IMR-90 (cell line): ENCODE measurements around the gene KDM4B. TPM values are rescaled to one million over a fixed set of nuclear protein-coding genes. Genes with fewer than 3 reads are reported as not detected.

Experiments
- ATAC-seq: fragments of 200-7000 bp; cut with Tn5 transposase; 2 replicates; pipeline ENCODE4 v1.9.1; 2020; ENCODE audit warnings: low read depth, mild to moderate bottlenecking, moderate library complexity
- BruUV-seq: library from RNA; stranded (reverse); fragments of 400-500 nt; replicated peaks from 2 replicates; lab custom pipeline; 2021; lab: Mats Ljungman, UMichigan
- CTCF ChIA-PET: fragments of 300-600 bp; formaldehyde crosslinking; extraction: SDS; loops from one replicate; lab custom pipeline; 2021; ENCODE audit warnings: antibody characterized with exemption; lab: Yijun Ruan, JAX
- POLR2A ChIA-PET: fragments of 300-600 bp; sonication (Branson Sonifier 250); formaldehyde crosslinking; loops from one replicate; lab custom pipeline; 2022; ENCODE audit warnings: antibody characterized with exemption; ENCODE audit not compliant: unreplicated experiment; lab: Charles Lee
- DNase-seq: peaks from one replicate; pipeline ENCODE4 v3.0.0; 2013
- H2AFZ ChIP-seq: replicated peaks from 2 replicates; pipeline ENCODE3; 2013; ENCODE audit warnings: low read length, mild to moderate bottlenecking; ENCODE audit not compliant: poor library complexity
- H2AK5ac ChIP-seq: 2 replicates; pipeline ENCODE4 v1.6.1; 2013; ENCODE audit warnings: low read depth, low read length, inconsistent platforms
- H2AK9ac ChIP-seq: replicated peaks from 2 replicates; pipeline ENCODE3; 2013; ENCODE audit warnings: mild to moderate bottlenecking, low read depth, low read length, moderate library complexity; ENCODE audit not compliant: poor library complexity
- H2BK120ac ChIP-seq: 2 replicates; pipeline ENCODE4 v1.6.1; 2013; ENCODE audit warnings: low read depth, low read length, inconsistent platforms
- H2BK15ac ChIP-seq: 3 replicates; pipeline ENCODE4 v1.6.1; 2013; ENCODE audit warnings: low read depth, low read length, inconsistent platforms
- H2BK20ac ChIP-seq: 2 replicates; pipeline ENCODE4 v1.6.1; 2013; ENCODE audit warnings: low read depth, mild to moderate bottlenecking, inconsistent platforms, low read length, moderate library complexity
- H2BK5ac ChIP-seq: 2 replicates; pipeline ENCODE4 v1.6.1; 2013; ENCODE audit warnings: mild to moderate bottlenecking, low read depth, low read length, inconsistent platforms; ENCODE audit not compliant: poor library complexity, severe bottlenecking
- H3K14ac ChIP-seq: replicated peaks from 2 replicates; pipeline ENCODE4 v1.6.1; 2013; ENCODE audit warnings: low read depth, low read length, inconsistent platforms
- H3K18ac ChIP-seq: 2 replicates; pipeline ENCODE4 v1.6.1; 2013; ENCODE audit warnings: low read depth, low read length, control low read depth
- H3K23ac ChIP-seq: 2 replicates; pipeline ENCODE4 v1.6.1; 2013; ENCODE audit warnings: low read depth, low read length, inconsistent platforms
- H3K27ac ChIP-seq: 2 replicates; pipeline ENCODE4 v1.5.1; 2013; ENCODE audit warnings: mild to moderate bottlenecking, control low read depth, low read length; ENCODE audit not compliant: insufficient read depth
- H3K27me3 ChIP-seq: 2 replicates; pipeline ENCODE4 v1.6.1; 2013; ENCODE audit warnings: low read length; ENCODE audit not compliant: control insufficient read depth, insufficient read depth
- H3K36me3 ChIP-seq: 2 replicates; pipeline ENCODE4 v1.6.1; 2013; ENCODE audit warnings: low read length, mixed read lengths; ENCODE audit not compliant: control insufficient read depth, insufficient read depth
- H3K4ac ChIP-seq: 2 replicates; pipeline ENCODE4 v1.6.1; 2013; ENCODE audit warnings: low read depth, low read length, inconsistent platforms
- H3K4me1 ChIP-seq: 2 replicates; pipeline ENCODE4 v1.6.1; 2013; ENCODE audit warnings: low read length, mixed read lengths; ENCODE audit not compliant: control insufficient read depth, insufficient read depth
- H3K4me2 ChIP-seq: 2 replicates; pipeline ENCODE4 v1.6.1; 2013; ENCODE audit warnings: low read depth, mild to moderate bottlenecking, control low read depth, low read length, moderate library complexity
- H3K4me3 ChIP-seq: 2 replicates; pipeline ENCODE4 v1.5.1; 2013; ENCODE audit warnings: low read depth, mild to moderate bottlenecking, control low read depth, low read length, moderate library complexity; ENCODE audit not compliant: insufficient read depth
- H3K56ac ChIP-seq: 2 replicates; pipeline ENCODE4 v1.6.1; 2013; ENCODE audit warnings: low read length, inconsistent platforms; ENCODE audit not compliant: insufficient read depth; ENCODE audit errors: extremely low read depth
- H3K79me1 ChIP-seq, 2 experiments: 2 replicates each; pipeline ENCODE4 v1.6.1; 2013; ENCODE audit warnings: low read length in 2 of 2, inconsistent platforms in 1 of 2, low read depth in 1 of 2
- H3K9ac ChIP-seq: 2 replicates; pipeline ENCODE4 v1.6.1; 2013; ENCODE audit warnings: low read depth, low read length, control low read depth
- H3K9me1 ChIP-seq: 2 replicates; pipeline ENCODE4 v1.6.1; 2013; ENCODE audit warnings: low read length, inconsistent platforms; ENCODE audit not compliant: insufficient read depth
- H3K9me3 ChIP-seq: 2 replicates; pipeline ENCODE4 v1.6.1; 2013; ENCODE audit warnings: low read length; ENCODE audit not compliant: control insufficient read depth, insufficient read depth
- H4K20me1 ChIP-seq: 2 replicates; pipeline ENCODE4 v1.6.1; 2013; ENCODE audit warnings: low read length, inconsistent platforms; ENCODE audit not compliant: insufficient read depth
- H4K5ac ChIP-seq: 2 replicates; pipeline ENCODE4 v1.6.1; 2013; ENCODE audit warnings: mild to moderate bottlenecking, low read depth, low read length, control low read depth
- H4K8ac ChIP-seq, 2 experiments: 2 replicates each; pipeline ENCODE4 v1.6.1; 2013; ENCODE audit warnings: low read depth in 2 of 2, low read length in 2 of 2, control low read depth in 1 of 2, inconsistent platforms in 1 of 2
- H4K91ac ChIP-seq: 2 replicates; pipeline ENCODE4 v1.6.1; 2013; ENCODE audit warnings: low read depth, low read length, inconsistent platforms; ENCODE audit not compliant: insufficient read depth
- BHLHE40 ChIP-seq: fragments of 150-350 bp; IDR thresholded peaks from 2 replicates; pipeline ENCODE4 v1.6.1; 2016; ENCODE audit warnings: mild to moderate bottlenecking, low read depth, low read length
- MAZ ChIP-seq: IDR thresholded peaks from 2 replicates; pipeline ENCODE4 v1.6.1; 2012; ENCODE audit warnings: low read depth, mild to moderate bottlenecking, low read length, improper control_type of control experiment, moderate library complexity, borderline replicate concordance
- RFX5 ChIP-seq: IDR thresholded peaks from 2 replicates; pipeline ENCODE4 v1.8.0; 2012; ENCODE audit warnings: low read depth, mild to moderate bottlenecking, low read length, moderate library complexity
- SMC3 ChIP-seq: fragments of 150-350 bp; IDR thresholded peaks from 2 replicates; pipeline ENCODE4 v1.6.1; 2016; ENCODE audit warnings: low read depth, mild to moderate bottlenecking, antibody characterized with exemption, low read length, moderate library complexity
- WGBS, 2 experiments: methylation state at CpG; one replicate each; pipeline versions ENCODE4 v1.1.5 to v1.1.7; 2013; ENCODE audit warnings: missing lambda C conversion rate in 2 of 2; ENCODE audit not compliant: insufficient read length in 1 of 2; ENCODE audit errors: extremely low coverage in 2 of 2; 5-methylcytosine and 5-hydroxymethylcytosine counted together
- dilution Hi-C: fragments of 300-500 bp; cut with HindIII; formaldehyde crosslinking; loops from one replicate; pipeline ENCODE4 v1.14.3; 2018; ENCODE audit warnings: low sequenced_read_pairs; ENCODE audit not compliant: unreplicated experiment
- in situ Hi-C: fragments of 300-500 bp; cut with MboI; formaldehyde crosslinking; loops from 3 replicates; pipeline ENCODE4 v1.14.3; 2019; ENCODE audit warnings: low sequenced_read_pairs, inconsistent platforms, mixed read lengths
- intact Hi-C: fragments of 100-400 bp; cut with micrococcal nuclease; formaldehyde crosslinking; loops from 2 replicates; pipeline ENCODE4 v1.10.0; 2022
- polyA plus RNA-seq, 3 experiments: library from polyadenylated mRNA; depleted of rRNA; stranded (reverse); fragments of >200 nt; gene quantifications; 2 replicates each; pipeline ENCODE4 v1.2.3, GENCODE V29; 2012; ENCODE audit warnings: low replicate concordance in 1 of 3
- total RNA-seq: library from RNA; depleted of rRNA; stranded (reverse); fragments of >200 nt; gene quantifications from 2 replicates; pipeline ENCODE4 v1.2.3, GENCODE V29; 2012
- TF ChIP-seq, protein P1 (sequence below): fragments of 150-350 bp; IDR thresholded peaks from 2 replicates; pipeline ENCODE4 v1.6.1; 2017; ENCODE audit warnings: mild to moderate bottlenecking, antibody characterized with exemption, low read length, low read depth

Gene KDM4B
- total and polyA plus RNA-seq, 2 of the 4 experiments (the other 2 are of a cell fraction): 5.0 to 17.9 TPM

- Histone ChIP-seq H2AFZ (peak overlapping the region; percentile 71), H4K8ac (no peak overlapping the region), H3K27ac (no peak overlapping the region), H3K4me3 (no peak overlapping the region; the same call in 1 of the 2 replicates), H2BK120ac (no peak overlapping the region), H2BK5ac (peak overlapping the region; percentile 21), H3K4me2 (peak overlapping the region; percentile 97), H3K9me1 (peaks cover 17% of the 10 kb centered on the region), H3K27me3 (no peaks in the 10 kb centered on the region), H3K18ac (no peak overlapping the region), H2BK15ac (no peak overlapping the region), H3K4ac (peak overlapping the region; percentile 25), H4K91ac (peak overlapping the region; percentile 10; the same call in 1 of the 2 replicates), H3K4me1 (peaks cover 26% of the 10 kb centered on the region), H2BK20ac (no peak overlapping the region), H2AK9ac (peak overlapping the region; percentile 96), H3K14ac (no peak overlapping the region), H3K9ac (0 out of 2 replicates have a peak overlapping the region, but pooled peaks have one; percentile 68), H4K20me1 (peaks cover 57% of the 10 kb centered on the region), H3K36me3 (no peaks in the 10 kb centered on the region), H3K23ac (no peak overlapping the region), H3K9me3 (no peaks in the 10 kb centered on the region), H2AK5ac (peak overlapping the region; percentile 43), H3K56ac (no peak overlapping the region), H4K5ac (no peak overlapping the region), H3K79me1 (peaks cover 0 to 65% of the 10 kb centered on the region in 2 experiments; a peak in 2 of 4 replicates)
- dilution Hi-C loops (no loop called here), intact Hi-C loops (no loop called here), in situ Hi-C loops (no loop called here)
- POLR2A ChIA-PET: interaction anchor here (0.5 kb wide), 1 partner anchor 131 kb away, joined by 3 read pairs; no protein-coding TSS in a partner anchor
- WGBS, 2 experiments: 27% methylated on average over 2 of the region's 10 CpGs; no CpG with 5 or more reads in 1 of the 2 experiments
- TF ChIP-seq RFX5: no peak
- TF ChIP-seq MAZ: no peak
- TF ChIP-seq SMC3: no peak
- TF ChIP-seq, protein P1, sequence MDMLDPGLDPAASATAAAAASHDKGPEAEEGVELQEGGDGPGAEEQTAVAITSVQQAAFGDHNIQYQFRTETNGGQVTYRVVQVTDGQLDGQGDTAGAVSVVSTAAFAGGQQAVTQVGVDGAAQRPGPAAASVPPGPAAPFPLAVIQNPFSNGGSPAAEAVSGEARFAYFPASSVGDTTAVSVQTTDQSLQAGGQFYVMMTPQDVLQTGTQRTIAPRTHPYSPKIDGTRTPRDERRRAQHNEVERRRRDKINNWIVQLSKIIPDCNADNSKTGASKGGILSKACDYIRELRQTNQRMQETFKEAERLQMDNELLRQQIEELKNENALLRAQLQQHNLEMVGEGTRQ: no peak
- TF ChIP-seq BHLHE40: no peak
- DNase-seq (no peak), ATAC-seq (no peak)
- CTCF ChIA-PET: interaction anchor here (1.5 kb wide), 1 partner anchor 30 kb away, joined by 3 read pairs; no protein-coding TSS in a partner anchor
- no TSS peak for BruUV-seq
Measured at GRCh38 chr19:4971424-4971793, 2.5 kb downstream of the KDM4B start.
